Stimulated activated CD4-positive, alpha-beta T cell treated with anti-CD3 and anti-CD28 coated beads, Interleukin-4, amount 100 ng/mL, for 1 hour (primary cell): ENCODE results near the gene CSRNP2.
A peak's percentile ranks its signal among the peaks of the same experiment; 100 is the strongest.
"Not testable (repeated sequence)": the region's sequence is repeated elsewhere in the genome, so short reads cannot be mapped to it uniquely, and the experiment has no call there.

Experiments
- DNase-seq: peaks from one replicate; pipeline ENCODE4 v3.0.0-alpha.2; 2020

Gene CSRNP2

GRCh38 chr12:51025836-51026638 lies 57.4 kb downstream of the CSRNP2 start, which contains the start of gene SLC11A2:
TSS of gene SLC11A2 (minus strand) at chr12:51026384. CDS start at chr12:51010728, 15,656 bp downstream.
- peak; percentile 93 for DNase-seq

- DNase-seq, result no peak
Measured at GRCh38 chr12:51025338-51025835, 58.0 kb downstream of the CSRNP2 start.

- DNase-seq, result no peak
Measured at GRCh38 chr12:51023625-51024382, 59.6 kb downstream of the CSRNP2 start.

DNA sequence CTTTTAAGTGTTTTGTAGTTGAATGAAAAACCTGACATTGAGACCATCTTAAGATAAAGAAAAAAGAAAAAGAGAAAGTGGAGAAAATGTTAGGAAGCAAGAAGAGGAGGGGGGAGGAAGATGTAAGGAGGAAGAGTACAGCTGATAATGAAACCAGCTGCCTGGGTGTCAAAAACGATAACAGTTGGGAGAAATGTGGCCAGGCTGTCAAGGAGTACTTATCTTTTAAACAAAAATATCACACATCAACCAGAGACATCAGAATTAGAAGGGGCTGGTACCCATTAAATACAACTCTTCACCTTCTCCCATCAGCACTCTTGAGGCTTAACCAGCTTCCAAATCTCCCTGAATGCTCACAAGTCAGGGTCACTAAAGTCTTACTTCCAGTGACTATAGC lies 61.7 kb downstream of the CSRNP2 start:
- DNase-seq, result no peak

GRCh38 chr12:51020448-51021182 lies 62.8 kb downstream of the CSRNP2 start:
- DNase-seq, result no peak

GRCh38 chr12:51019927-51020326 lies 63.5 kb downstream of the CSRNP2 start:
- no peak for DNase-seq

- DNase-seq, result no peak
Measured at GRCh38 chr12:51018956-51019355, 64.4 kb downstream of the CSRNP2 start.

- no peak for DNase-seq
Measured at GRCh38 chr12:51017452-51017851, 65.9 kb downstream of the CSRNP2 start.

- DNase-seq, result not testable (repeated sequence)
Measured at GRCh38 chr12:51014467-51014866, 68.9 kb downstream of the CSRNP2 start.

- no peak for DNase-seq
Measured at GRCh38 chr12:51013441-51013840, 70.0 kb downstream of the CSRNP2 start.

- no peak for DNase-seq
Measured at GRCh38 chr12:51012570-51013236, 70.7 kb downstream of the CSRNP2 start.

GRCh38 chr12:51011955-51012354 lies 71.4 kb downstream of the CSRNP2 start:
- no peak for DNase-seq
